Brain microvascular endothelial cell (primary cell): ENCODE results near the gene UBQLN1.

Experiments used
- DNase-seq: peaks from one replicate; pipeline ENCODE4 v3.0.0-alpha.2; 2020
- H3K27ac ChIP-seq: fragments of 250-450 bp; sonication (Bioruptor Pico); 2 replicates; pipeline ENCODE4 v1.5.1; 2020; ENCODE audit warnings: mild to moderate bottlenecking, moderate library complexity
- H3K27me3 ChIP-seq: fragments of 250-450 bp; sonication (Bioruptor Pico); replicated peaks from 2 replicates; pipeline ENCODE4 v1.5.1; 2020; ENCODE audit warnings: mild to moderate bottlenecking
- H3K36me3 ChIP-seq: fragments of 250-450 bp; sonication (Bioruptor Pico); replicated peaks from 2 replicates; pipeline ENCODE4 v1.5.1; 2020; ENCODE audit warnings: mild to moderate bottlenecking
- H3K4me3 ChIP-seq: 2 replicates; pipeline ENCODE4 v1.5.1; 2011; ENCODE audit warnings: low read depth, mild to moderate bottlenecking, control low read depth, low read length, moderate library complexity
- CTCF ChIP-seq: IDR thresholded peaks from 2 replicates; pipeline ENCODE4 v1.5.1; 2011; ENCODE audit warnings: low read depth, mild to moderate bottlenecking, moderate library complexity, low read length, control low read depth, inconsistent platforms; ENCODE audit errors: missing control alignments
- in situ Hi-C: cut with HindIII; loops from 2 replicates; pipeline ENCODE4 v1.10.0; 2017; ENCODE audit warnings: low sequenced_read_pairs, low pct_ligation_motif_present

UBQLN1 gene

GRCh38 chr9:83677596-83677995, 30.2 kb downstream of the UBQLN1 start:
- no peak overlapping the region for H3K4me3 ChIP-seq
- DNase-seq, result no peak
- TF ChIP-seq CTCF, result no peak
- in situ Hi-C loops, result no loop called here
- H3K36me3 ChIP-seq, result peaks cover 27% of the 10 kb centered on the region
- no peak overlapping the region for H3K27ac ChIP-seq
- H3K27me3 ChIP-seq, result no peaks in the 10 kb centered on the region

- Histone ChIP-seq H3K36me3 (peaks cover 32% of the 10 kb centered on the region), H3K27ac (no peak overlapping the region), H3K27me3 (no peaks in the 10 kb centered on the region), H3K4me3 (no peak overlapping the region)
- DNase-seq, result no peak
- in situ Hi-C loops, result no loop called here
- TF ChIP-seq CTCF, result no peak
Observed at GRCh38 chr9:83675466-83675865, 32.3 kb downstream of the UBQLN1 start.

GRCh38 chr9:83671451-83671850, 36.3 kb downstream of the UBQLN1 start:
- no peaks in the 10 kb centered on the region for H3K27me3 ChIP-seq

GRCh38 chr9:83670381-83670780, 37.4 kb downstream of the UBQLN1 start:
- Histone ChIP-seq H3K4me3 (no peak overlapping the region), H3K27ac (no peak overlapping the region), H3K36me3 (peaks cover 21% of the 10 kb centered on the region), H3K27me3 (no peaks in the 10 kb centered on the region)
- DNase-seq, result no peak
- TF ChIP-seq CTCF, result no peak
- in situ Hi-C loops, result no loop called here

More at GRCh38 chr9:83671451-83671850, 36.3 kb downstream of the UBQLN1 start:
- no peak overlapping the region for H3K27ac ChIP-seq
- in situ Hi-C loops, result no loop called here
- no peak for DNase-seq
- peaks cover 21% of the 10 kb centered on the region for H3K36me3 ChIP-seq
- no peak overlapping the region for H3K4me3 ChIP-seq
- TF ChIP-seq CTCF, result no peak

- H3K27ac ChIP-seq, result no peak overlapping the region
- H3K4me3 ChIP-seq, result no peak overlapping the region
- no peak for TF ChIP-seq CTCF
- DNase-seq, result no peak
- no peaks in the 10 kb centered on the region for H3K27me3 ChIP-seq
- peaks cover 23% of the 10 kb centered on the region for H3K36me3 ChIP-seq
- in situ Hi-C loops, result no loop called here
Observed at GRCh38 chr9:83669067-83669466, 38.7 kb downstream of the UBQLN1 start.

GRCh38 chr9:83665580-83666200, 42.1 kb downstream of the UBQLN1 start:
- Histone ChIP-seq H3K27me3 (no peaks in the 10 kb centered on the region), H3K27ac (no peak overlapping the region), H3K4me3 (no peak overlapping the region), H3K36me3 (peaks cover 39% of the 10 kb centered on the region)
- DNase-seq, result no peak
- in situ Hi-C loops, result no loop called here
- TF ChIP-seq CTCF, result no peak
